SK-N-SH treated with all-trans-retinoic acid at 6 μM for 48 hours (cell line): Measurements from ENCODE around the gene PRDM8.
A peak's percentile ranks its signal among the peaks of the same experiment; 100 is the strongest.

Experiments
- ATAC-seq: fragments of 200-7000 bp; cut with Tn5 transposase; 3 replicates; pipeline ENCODE4 v1.9.1; 2020; ENCODE audit warnings: mild to moderate bottlenecking, moderate library complexity
- ARNTL ChIP-seq: fragments of 450-650 bp; formaldehyde crosslinking; IDR thresholded peaks from 2 replicates; pipeline ENCODE4 v1.5.0; 2020; ENCODE audit warnings: low read depth, mild to moderate bottlenecking, moderate library complexity, borderline replicate concordance
- BACH2 ChIP-seq: fragments of 250-450 bp; sonication (Bioruptor Pico); IDR thresholded peaks from 2 replicates; pipeline ENCODE4 v1.9.0; 2021; ENCODE audit warnings: mild to moderate bottlenecking, borderline replicate concordance
- CSDC2 ChIP-seq: fragments of 250-450 bp; sonication (Bioruptor Pico); IDR thresholded peaks from 2 replicates; pipeline ENCODE4 v1.5.0; 2020; ENCODE audit warnings: mild to moderate bottlenecking, moderate library complexity
- GLIS3 ChIP-seq: fragments of 250-450 bp; sonication (Bioruptor Pico); IDR thresholded peaks from 2 replicates; pipeline ENCODE4 v1.5.0; 2020; ENCODE audit warnings: mild to moderate bottlenecking, moderate library complexity
- ISL1 ChIP-seq: fragments of 250-450 bp; sonication (Bioruptor Pico); IDR thresholded peaks from 2 replicates; pipeline ENCODE4 v2.1.2; 2022; ENCODE audit warnings: mild to moderate bottlenecking, moderate library complexity
- OSR1 ChIP-seq: fragments of 250-450 bp; sonication (Bioruptor Pico); IDR thresholded peaks from 2 replicates; pipeline ENCODE4 v1.8.0; 2022; ENCODE audit warnings: moderate library complexity, mild to moderate bottlenecking, inconsistent platforms
- PPARA ChIP-seq: fragments of 250-450 bp; sonication (Bioruptor Pico); IDR thresholded peaks from 2 replicates; pipeline ENCODE4 v1.5.0; 2020; ENCODE audit warnings: mild to moderate bottlenecking, borderline replicate concordance
- RARB ChIP-seq: fragments of 250-450 bp; sonication (Bioruptor Pico); IDR thresholded peaks from 2 replicates; pipeline ENCODE4 v1.8.0; 2021; ENCODE audit warnings: mild to moderate bottlenecking, moderate library complexity
- SNAI2 ChIP-seq: fragments of 250-450 bp; sonication (Bioruptor Pico); IDR thresholded peaks from 2 replicates; pipeline ENCODE4 v1.5.0; 2020; ENCODE audit warnings: mild to moderate bottlenecking, moderate library complexity
- TCF4 ChIP-seq: fragments of 250-450 bp; sonication (Bioruptor Pico); IDR thresholded peaks from 2 replicates; pipeline ENCODE4 v1.8.0; 2021; ENCODE audit warnings: mild to moderate bottlenecking, moderate library complexity, borderline replicate concordance
- TOX ChIP-seq: fragments of 250-450 bp; sonication (Bioruptor Pico); IDR thresholded peaks from 2 replicates; pipeline ENCODE4 v1.8.0; 2021; ENCODE audit warnings: mild to moderate bottlenecking, moderate library complexity, borderline replicate concordance
- ZC3H10 ChIP-seq: fragments of 250-450 bp; sonication (Bioruptor Pico); IDR thresholded peaks from 2 replicates; pipeline ENCODE4 v1.5.1; 2021; ENCODE audit warnings: mild to moderate bottlenecking, moderate library complexity
- ZFP30 ChIP-seq: fragments of 450-650 bp; formaldehyde crosslinking; IDR thresholded peaks from 2 replicates; pipeline ENCODE4 v1.5.0; 2022; ENCODE audit warnings: mild to moderate bottlenecking, moderate library complexity
- ZNF565 ChIP-seq: fragments of 450-650 bp; formaldehyde crosslinking; conservative IDR thresholded peaks from 2 replicates; pipeline ENCODE4 v1.5.0; 2020; ENCODE audit warnings: low read depth, mild to moderate bottlenecking, moderate library complexity
- ZNF70 ChIP-seq: fragments of 450-650 bp; formaldehyde crosslinking; IDR thresholded peaks from 2 replicates; pipeline ENCODE4 v1.5.0; 2020; ENCODE audit warnings: mild to moderate bottlenecking, moderate library complexity
- ZNF8 ChIP-seq: fragments of 450-650 bp; formaldehyde crosslinking; IDR thresholded peaks from 2 replicates; pipeline ENCODE4 v1.5.0; 2020; ENCODE audit warnings: mild to moderate bottlenecking, moderate library complexity
- TF ChIP-seq, protein P1 (sequence below): fragments of 250-450 bp; sonication (Bioruptor Pico); IDR thresholded peaks from 2 replicates; pipeline ENCODE4 v1.8.0; 2021; ENCODE audit warnings: low read depth, mild to moderate bottlenecking, moderate library complexity, borderline replicate concordance
- TF ChIP-seq, protein P2 (sequence below): fragments of 250-450 bp; sonication (Bioruptor Pico); IDR thresholded peaks from 2 replicates; pipeline ENCODE4 v1.8.0; 2020; ENCODE audit warnings: mild to moderate bottlenecking, moderate library complexity, borderline replicate concordance
- TF ChIP-seq, protein P3 (sequence below): fragments of 250-450 bp; sonication (Bioruptor Pico); IDR thresholded peaks from 2 replicates; pipeline ENCODE4 v1.5.1; 2021; ENCODE audit warnings: mild to moderate bottlenecking, moderate library complexity
- TF ChIP-seq, protein P4 (sequence below): fragments of 250-450 bp; sonication (Bioruptor Pico); IDR thresholded peaks from 2 replicates; pipeline ENCODE4 v1.5.0; 2020; ENCODE audit warnings: mild to moderate bottlenecking, moderate library complexity

Gene PRDM8

DNA sequence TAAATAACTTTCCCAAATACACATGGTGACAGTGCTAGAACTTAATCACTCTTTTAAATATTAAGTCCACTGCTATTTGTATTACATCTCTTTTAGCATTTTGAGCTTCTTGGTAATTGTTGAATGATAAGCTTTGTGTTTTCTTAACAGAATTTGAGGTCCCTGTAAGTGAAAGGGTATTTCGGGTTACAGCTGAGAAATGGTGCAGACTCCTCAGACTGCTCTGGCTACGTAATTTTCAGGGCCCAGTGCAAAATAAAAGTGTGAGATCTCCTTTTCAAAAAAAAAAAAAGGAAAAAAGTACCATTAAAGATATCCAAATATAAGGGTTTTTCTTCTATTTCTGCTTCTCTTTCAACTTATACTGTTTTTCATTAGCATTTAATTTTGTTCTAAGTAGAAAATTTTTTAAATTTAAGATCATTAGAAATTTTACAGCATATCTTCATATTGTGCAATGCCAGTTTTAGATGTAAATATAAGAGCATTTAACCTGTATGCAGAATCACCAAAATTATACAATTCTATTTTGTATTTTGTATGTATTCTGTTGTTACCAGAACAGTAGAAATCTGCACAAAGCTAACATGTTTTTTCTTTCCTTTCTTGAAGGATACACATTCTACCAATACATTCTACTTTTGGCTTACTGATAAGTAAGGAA is 35.5 kb downstream of the PRDM8 start:
- TF ChIP-seq ZNF70 (CRISPR knock-in tag) (no peak), PPARA (no peak), GLIS3 (CRISPR knock-in tag) (no peak), BACH2 (CRISPR knock-in tag) (no peak), ZC3H10 (CRISPR knock-in tag) (no peak), TCF4 (CRISPR knock-in tag) (no peak), RARB (CRISPR knock-in tag) (no peak), TOX (no peak), CSDC2 (CRISPR knock-in tag) (no peak), ZFP30 (CRISPR knock-in tag) (no peak), ZNF565 (no peak)
- TF ChIP-seq, protein P1, sequence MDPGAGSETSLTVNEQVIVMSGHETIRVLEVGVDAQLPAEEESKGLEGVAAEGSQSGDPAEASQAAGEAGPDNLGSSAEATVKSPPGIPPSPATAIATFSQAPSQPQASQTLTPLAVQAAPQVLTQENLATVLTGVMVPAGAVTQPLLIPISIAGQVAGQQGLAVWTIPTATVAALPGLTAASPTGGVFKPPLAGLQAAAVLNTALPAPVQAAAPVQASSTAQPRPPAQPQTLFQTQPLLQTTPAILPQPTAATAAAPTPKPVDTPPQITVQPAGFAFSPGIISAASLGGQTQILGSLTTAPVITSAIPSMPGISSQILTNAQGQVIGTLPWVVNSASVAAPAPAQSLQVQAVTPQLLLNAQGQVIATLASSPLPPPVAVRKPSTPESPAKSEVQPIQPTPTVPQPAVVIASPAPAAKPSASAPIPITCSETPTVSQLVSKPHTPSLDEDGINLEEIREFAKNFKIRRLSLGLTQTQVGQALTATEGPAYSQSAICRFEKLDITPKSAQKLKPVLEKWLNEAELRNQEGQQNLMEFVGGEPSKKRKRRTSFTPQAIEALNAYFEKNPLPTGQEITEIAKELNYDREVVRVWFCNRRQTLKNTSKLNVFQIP (CRISPR knock-in tag), result no peak
- TF ChIP-seq, protein P2, sequence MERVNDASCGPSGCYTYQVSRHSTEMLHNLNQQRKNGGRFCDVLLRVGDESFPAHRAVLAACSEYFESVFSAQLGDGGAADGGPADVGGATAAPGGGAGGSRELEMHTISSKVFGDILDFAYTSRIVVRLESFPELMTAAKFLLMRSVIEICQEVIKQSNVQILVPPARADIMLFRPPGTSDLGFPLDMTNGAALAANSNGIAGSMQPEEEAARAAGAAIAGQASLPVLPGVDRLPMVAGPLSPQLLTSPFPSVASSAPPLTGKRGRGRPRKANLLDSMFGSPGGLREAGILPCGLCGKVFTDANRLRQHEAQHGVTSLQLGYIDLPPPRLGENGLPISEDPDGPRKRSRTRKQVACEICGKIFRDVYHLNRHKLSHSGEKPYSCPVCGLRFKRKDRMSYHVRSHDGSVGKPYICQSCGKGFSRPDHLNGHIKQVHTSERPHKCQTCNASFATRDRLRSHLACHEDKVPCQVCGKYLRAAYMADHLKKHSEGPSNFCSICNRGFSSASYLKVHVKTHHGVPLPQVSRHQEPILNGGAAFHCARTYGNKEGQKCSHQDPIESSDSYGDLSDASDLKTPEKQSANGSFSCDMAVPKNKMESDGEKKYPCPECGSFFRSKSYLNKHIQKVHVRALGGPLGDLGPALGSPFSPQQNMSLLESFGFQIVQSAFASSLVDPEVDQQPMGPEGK (CRISPR knock-in tag), result no peak
- TF ChIP-seq, protein P3, sequence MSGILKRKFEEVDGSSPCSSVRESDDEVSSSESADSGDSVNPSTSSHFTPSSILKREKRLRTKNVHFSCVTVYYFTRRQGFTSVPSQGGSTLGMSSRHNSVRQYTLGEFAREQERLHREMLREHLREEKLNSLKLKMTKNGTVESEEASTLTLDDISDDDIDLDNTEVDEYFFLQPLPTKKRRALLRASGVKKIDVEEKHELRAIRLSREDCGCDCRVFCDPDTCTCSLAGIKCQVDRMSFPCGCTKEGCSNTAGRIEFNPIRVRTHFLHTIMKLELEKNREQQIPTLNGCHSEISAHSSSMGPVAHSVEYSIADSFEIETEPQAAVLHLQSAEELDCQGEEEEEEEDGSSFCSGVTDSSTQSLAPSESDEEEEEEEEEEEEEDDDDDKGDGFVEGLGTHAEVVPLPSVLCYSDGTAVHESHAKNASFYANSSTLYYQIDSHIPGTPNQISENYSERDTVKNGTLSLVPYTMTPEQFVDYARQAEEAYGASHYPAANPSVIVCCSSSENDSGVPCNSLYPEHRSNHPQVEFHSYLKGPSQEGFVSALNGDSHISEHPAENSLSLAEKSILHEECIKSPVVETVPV, result no peak
- peak; percentile 16; the same call in 1 of the 3 replicates for ATAC-seq

DNA sequence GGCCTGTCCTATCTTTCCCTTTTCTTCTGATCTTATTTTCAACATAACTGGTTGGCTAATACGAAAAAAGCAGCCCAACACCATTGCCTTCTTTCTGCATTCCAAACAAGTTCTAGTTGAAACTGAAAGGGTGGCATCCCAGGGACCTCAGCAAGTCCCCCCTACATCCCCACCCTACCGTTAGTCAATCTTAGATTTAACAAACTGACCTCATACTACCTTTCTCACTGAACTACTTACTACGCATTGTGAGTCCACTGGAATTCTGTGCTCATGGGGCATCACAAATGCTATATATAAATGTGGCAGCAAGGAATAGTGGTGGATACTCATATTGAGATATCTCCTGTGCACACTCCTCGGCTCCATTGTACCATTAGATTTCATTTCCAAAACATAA is 36.1 kb downstream of the PRDM8 start:
- no peak for ATAC-seq
- TF ChIP-seq, protein P3, result no peak
- TF ChIP-seq GLIS3 (CRISPR knock-in tag), result no peak
- TF ChIP-seq, protein P2 (CRISPR knock-in tag), result no peak
- no peak for TF ChIP-seq ZNF565
- TF ChIP-seq RARB (CRISPR knock-in tag), result no peak
- TF ChIP-seq ISL1, result no peak
- TF ChIP-seq TCF4 (CRISPR knock-in tag), result no peak
- TF ChIP-seq TOX, result no peak
- no peak for TF ChIP-seq OSR1 (CRISPR knock-in tag)
- TF ChIP-seq SNAI2, result no peak

DNA sequence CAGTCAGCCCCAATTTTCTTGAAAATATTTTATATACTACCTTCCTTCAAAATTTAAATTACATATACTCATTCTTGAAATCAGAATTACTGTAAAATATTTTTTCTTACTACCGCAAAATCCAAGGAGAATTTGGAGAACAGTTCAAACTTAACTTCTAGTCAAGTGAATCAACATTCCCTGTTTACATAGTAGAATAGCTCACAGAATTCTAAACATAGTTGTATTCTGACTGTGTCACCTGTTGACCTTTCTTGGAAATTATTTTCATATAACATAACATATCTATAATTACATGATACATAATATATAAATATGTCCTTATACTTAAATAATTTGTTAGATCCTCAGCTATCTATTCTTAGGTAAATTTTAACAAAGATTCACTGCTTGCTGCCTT is 38.1 kb downstream of the PRDM8 start:
- no peak for ATAC-seq
- TF ChIP-seq, protein P4, sequence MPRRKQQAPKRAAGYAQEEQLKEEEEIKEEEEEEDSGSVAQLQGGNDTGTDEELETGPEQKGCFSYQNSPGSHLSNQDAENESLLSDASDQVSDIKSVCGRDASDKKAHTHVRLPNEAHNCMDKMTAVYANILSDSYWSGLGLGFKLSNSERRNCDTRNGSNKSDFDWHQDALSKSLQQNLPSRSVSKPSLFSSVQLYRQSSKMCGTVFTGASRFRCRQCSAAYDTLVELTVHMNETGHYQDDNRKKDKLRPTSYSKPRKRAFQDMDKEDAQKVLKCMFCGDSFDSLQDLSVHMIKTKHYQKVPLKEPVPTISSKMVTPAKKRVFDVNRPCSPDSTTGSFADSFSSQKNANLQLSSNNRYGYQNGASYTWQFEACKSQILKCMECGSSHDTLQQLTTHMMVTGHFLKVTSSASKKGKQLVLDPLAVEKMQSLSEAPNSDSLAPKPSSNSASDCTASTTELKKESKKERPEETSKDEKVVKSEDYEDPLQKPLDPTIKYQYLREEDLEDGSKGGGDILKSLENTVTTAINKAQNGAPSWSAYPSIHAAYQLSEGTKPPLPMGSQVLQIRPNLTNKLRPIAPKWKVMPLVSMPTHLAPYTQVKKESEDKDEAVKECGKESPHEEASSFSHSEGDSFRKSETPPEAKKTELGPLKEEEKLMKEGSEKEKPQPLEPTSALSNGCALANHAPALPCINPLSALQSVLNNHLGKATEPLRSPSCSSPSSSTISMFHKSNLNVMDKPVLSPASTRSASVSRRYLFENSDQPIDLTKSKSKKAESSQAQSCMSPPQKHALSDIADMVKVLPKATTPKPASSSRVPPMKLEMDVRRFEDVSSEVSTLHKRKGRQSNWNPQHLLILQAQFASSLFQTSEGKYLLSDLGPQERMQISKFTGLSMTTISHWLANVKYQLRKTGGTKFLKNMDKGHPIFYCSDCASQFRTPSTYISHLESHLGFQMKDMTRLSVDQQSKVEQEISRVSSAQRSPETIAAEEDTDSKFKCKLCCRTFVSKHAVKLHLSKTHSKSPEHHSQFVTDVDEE, result no peak
- TF ChIP-seq ZFP30 (CRISPR knock-in tag) (no peak), GLIS3 (CRISPR knock-in tag) (no peak), ZNF8 (CRISPR knock-in tag) (no peak), ZC3H10 (CRISPR knock-in tag) (no peak), ARNTL (CRISPR knock-in tag) (no peak), PPARA (no peak), BACH2 (CRISPR knock-in tag) (no peak), ZNF70 (CRISPR knock-in tag) (no peak), OSR1 (CRISPR knock-in tag) (no peak)
- TF ChIP-seq, protein P2 (CRISPR knock-in tag), result no peak
- TF ChIP-seq, protein P3, result no peak
